Upper lobe of right lung (tissue), 1 donor: ENCODE measurements around the gene SIK3. TPM values are rescaled to one million over a fixed set of nuclear protein-coding genes. Genes with fewer than 3 reads are reported as not detected.
A peak's percentile ranks its signal among the peaks of the same experiment; 100 is the strongest.
"Not testable (repeated sequence)": the region's sequence is repeated elsewhere in the genome, so short reads cannot be mapped to it uniquely, and the experiment has no call there.

Experiments
- ATAC-seq: fragments of 200-7000 bp; cut with Tn5 transposase; one replicate; pipeline ENCODE4 v1.9.1; 2020; ENCODE audit warnings: mild to moderate bottlenecking, moderate library complexity
- DNase-seq: peaks from one replicate; pipeline ENCODE4 v3.0.0-alpha.2; 2020
- H3K27ac ChIP-seq: fragments of 200-600 bp; one replicate; pipeline ENCODE4 v1.8.0; 2022
- H3K27me3 ChIP-seq: fragments of 200-600 bp; one replicate; pipeline ENCODE4 v1.8.0; 2022; ENCODE audit warnings: mild to moderate bottlenecking
- H3K36me3 ChIP-seq: fragments of 200-600 bp; one replicate; pipeline ENCODE4 v1.8.0; 2022
- H3K4me1 ChIP-seq: fragments of 200-600 bp; one replicate; pipeline ENCODE4 v1.8.0; 2022
- H3K4me3 ChIP-seq: fragments of 200-600 bp; one replicate; pipeline ENCODE4 v1.8.0; 2022; ENCODE audit warnings: mild to moderate bottlenecking
- H3K9me3 ChIP-seq: fragments of 200-600 bp; one replicate; pipeline ENCODE4 v1.8.0; 2022
- CTCF ChIP-seq: fragments of 200-600 bp; IDR thresholded peaks from one replicate; pipeline ENCODE4 v1.8.0; 2022; ENCODE audit warnings: antibody characterized with exemption
- intact Hi-C: fragments of 100-400 bp; cut with DNase I; formaldehyde crosslinking; loops from one replicate; pipeline ENCODE4 v1.11.0; 2022
- total RNA-seq: library from RNA; stranded (reverse); fragmentation: NEBNext Ultra II Directional; extraction: Animal tissue kit (Norgen Biotek cat#: 25700); gene quantifications from one replicate; pipeline ENCODE4 v1.2.1, GENCODE V29; 2021
- donor health status: DM: no; HTN: yes; CAD: no; lungs with severe emphysema.

Gene SIK3
- total RNA-seq, 1 donor from 2014 or later, result 37.1 TPM

GRCh38 chr11:116838321-116839084 is 259.7 kb downstream of the SIK3 start:
- no peak for TF ChIP-seq CTCF
- DNase-seq (no peak), ATAC-seq (no peak)
- H3K27ac ChIP-seq, result no peak overlapping the region
- intact Hi-C loops, result no loop called here
- peaks cover 19% of the 10 kb centered on the region for H3K4me1 ChIP-seq
- no peaks in the 10 kb centered on the region for H3K9me3 ChIP-seq
- no peak overlapping the region for H3K4me3 ChIP-seq
- peaks cover under 1% of the 10 kb centered on the region for H3K36me3 ChIP-seq
- H3K27me3 ChIP-seq, result no peaks in the 10 kb centered on the region

- peaks cover 19% of the 10 kb centered on the region for H3K4me1 ChIP-seq
- intact Hi-C loops, result no loop called here
- no peak within 1 kb of the TSS for H3K4me3 ChIP-seq
- no peaks in the 10 kb centered on the region for H3K27me3 ChIP-seq
- no peaks in the 10 kb centered on the region for H3K9me3 ChIP-seq
- H3K36me3 ChIP-seq, result no peaks in the 10 kb centered on the region
- DNase-seq, result no peak
- peak within 1 kb of the TSS; percentile 87 for H3K27ac ChIP-seq
- no peak for ATAC-seq
- TF ChIP-seq CTCF, result no peak
Observed at GRCh38 chr11:116837231-116838091, 260.8 kb downstream of the SIK3 start, which contains the start of gene APOA1. APOA1 (minus strand) TSS chr11:116837622; CDS start chr11:116837387, 235 bp downstream.

GRCh38 chr11:116836632-116836991 is 261.6 kb downstream of the SIK3 start:
- Histone ChIP-seq H3K27me3 (no peaks in the 10 kb centered on the region), H3K27ac (peak overlapping the region; percentile 87), H3K4me1 (peaks cover 19% of the 10 kb centered on the region), H3K9me3 (no peaks in the 10 kb centered on the region), H3K36me3 (no peaks in the 10 kb centered on the region), H3K4me3 (no peak overlapping the region)
- no peak for TF ChIP-seq CTCF
- DNase-seq (no peak), ATAC-seq (no peak)
- intact Hi-C loops, result no loop called here

- H3K36me3 ChIP-seq, result no peaks in the 10 kb centered on the region
- ATAC-seq (peak; percentile 90), DNase-seq (peak; percentile 96)
- intact Hi-C loops, result no loop called here
- TF ChIP-seq CTCF, result peak; percentile 64
- H3K4me1 ChIP-seq, result peaks cover 19% of the 10 kb centered on the region
- H3K27me3 ChIP-seq, result no peaks in the 10 kb centered on the region
- H3K4me3 ChIP-seq, result peak overlapping the region; percentile 41
- peak overlapping the region; percentile 87 for H3K27ac ChIP-seq
- H3K9me3 ChIP-seq, result no peaks in the 10 kb centered on the region
Observed at GRCh38 chr11:116835791-116836631, 262.2 kb downstream of the SIK3 start.

- Histone ChIP-seq H3K9me3 (no peaks in the 10 kb centered on the region), H3K4me1 (peaks cover 19% of the 10 kb centered on the region), H3K36me3 (no peaks in the 10 kb centered on the region), H3K27ac (peak overlapping the region; percentile 87), H3K27me3 (no peaks in the 10 kb centered on the region), H3K4me3 (peak overlapping the region; percentile 41)
- intact Hi-C loops, result no loop called here
- ATAC-seq (no peak), DNase-seq (no peak)
- no peak for TF ChIP-seq CTCF
Observed at GRCh38 chr11:116835042-116835772, 263.0 kb downstream of the SIK3 start.

- H3K27ac ChIP-seq, result peak overlapping the region; percentile 87
- DNase-seq, H3K9me3 ChIP-seq, ATAC-seq, H3K4me3 ChIP-seq, intact Hi-C loops, H3K27me3 ChIP-seq, H3K36me3 ChIP-seq: not testable (repeated sequence)
- H3K4me1 ChIP-seq, result peaks cover 19% of the 10 kb centered on the region
Observed at GRCh38 chr11:116834535-116835041, 263.6 kb downstream of the SIK3 start.
